Ishikawa (cell line): ENCODE data around the gene SIGLEC10.

Experiments used
- CEBPB ChIP-seq: IDR thresholded peaks from 2 replicates; pipeline ENCODE4 v1.6.1; 2012
- CREB1 ChIP-seq: IDR thresholded peaks from 2 replicates; pipeline ENCODE4 v1.6.1; 2012; ENCODE audit warnings: low read depth
- EGR1 ChIP-seq: IDR thresholded peaks from 2 replicates; pipeline ENCODE4 v1.6.1; 2012
- EP300 ChIP-seq: IDR thresholded peaks from 2 replicates; pipeline ENCODE4 v1.6.1; 2012; ENCODE audit warnings: borderline replicate concordance
- FOXM1 ChIP-seq: IDR thresholded peaks from 2 replicates; pipeline ENCODE4 v1.6.1; 2012; ENCODE audit warnings: low read depth, borderline replicate concordance
- NFIC ChIP-seq: IDR thresholded peaks from 2 replicates; pipeline ENCODE4 v1.6.1; 2012
- RAD21 ChIP-seq: IDR thresholded peaks from 2 replicates; pipeline ENCODE4 v1.6.1; 2012; ENCODE audit warnings: low read depth
- TAF1 ChIP-seq: IDR thresholded peaks from 2 replicates; pipeline ENCODE4 v1.6.1; 2012; ENCODE audit warnings: low read depth, mild to moderate bottlenecking
- TEAD4 ChIP-seq: IDR thresholded peaks from 2 replicates; pipeline ENCODE4 v1.6.1; 2012
- YY1 ChIP-seq: IDR thresholded peaks from 2 replicates; pipeline ENCODE4 v1.6.1; 2012; ENCODE audit warnings: low read depth
- ZBTB7A ChIP-seq: IDR thresholded peaks from 2 replicates; pipeline ENCODE4 v1.6.1; 2012; ENCODE audit warnings: low read depth
- TF ChIP-seq, protein P1 (sequence below): IDR thresholded peaks from 2 replicates; pipeline ENCODE4 v1.6.1; 2012
- TF ChIP-seq, protein P2 (sequence below): IDR thresholded peaks from 2 replicates; pipeline ENCODE4 v1.6.1; 2012; ENCODE audit warnings: low read depth, mild to moderate bottlenecking
- TF ChIP-seq, protein P3 (sequence below): IDR thresholded peaks from 2 replicates; pipeline ENCODE4 v1.6.1; 2012

DNA sequence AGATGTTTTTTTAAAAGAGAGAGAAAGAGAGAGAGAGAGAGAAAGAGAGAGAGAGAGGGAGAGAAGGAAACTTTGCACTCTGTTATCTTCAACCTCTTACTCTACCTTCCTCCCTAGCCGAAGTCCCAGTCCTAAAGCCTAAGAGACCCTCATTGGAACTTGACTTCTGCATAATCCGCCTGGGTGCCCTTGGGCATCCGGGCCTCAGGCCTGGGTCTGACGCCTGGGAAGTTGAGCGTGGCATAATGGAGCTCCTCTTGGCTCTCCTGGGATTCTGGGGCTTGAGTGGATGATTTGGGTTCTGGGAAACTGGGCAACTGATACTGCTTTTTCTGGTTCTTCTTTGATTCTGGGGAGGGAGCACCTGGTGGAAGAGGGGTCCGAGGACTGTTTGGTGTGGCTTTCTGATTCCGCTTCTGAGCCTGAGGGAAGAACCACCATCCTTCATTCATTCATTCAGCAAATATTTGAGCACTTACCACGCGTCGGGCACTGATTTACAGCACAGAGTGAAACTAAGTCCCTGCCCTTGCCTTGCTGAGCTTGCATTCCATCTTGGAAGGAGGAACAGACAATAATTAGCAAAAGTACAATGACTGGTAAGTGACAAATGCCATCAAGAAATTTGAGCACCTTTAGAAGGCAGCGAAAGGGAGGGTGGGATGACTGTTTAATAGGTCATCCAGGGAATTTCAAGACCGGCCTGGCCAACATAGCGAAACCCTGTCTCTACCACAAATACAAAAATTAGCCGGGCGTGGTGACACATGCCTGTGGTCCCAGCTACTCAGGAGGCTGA is 6.3 kb downstream of the SIGLEC10 start:
- TF ChIP-seq, protein P1, sequence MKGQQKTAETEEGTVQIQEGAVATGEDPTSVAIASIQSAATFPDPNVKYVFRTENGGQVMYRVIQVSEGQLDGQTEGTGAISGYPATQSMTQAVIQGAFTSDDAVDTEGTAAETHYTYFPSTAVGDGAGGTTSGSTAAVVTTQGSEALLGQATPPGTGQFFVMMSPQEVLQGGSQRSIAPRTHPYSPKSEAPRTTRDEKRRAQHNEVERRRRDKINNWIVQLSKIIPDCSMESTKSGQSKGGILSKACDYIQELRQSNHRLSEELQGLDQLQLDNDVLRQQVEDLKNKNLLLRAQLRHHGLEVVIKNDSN = no peak
- TF ChIP-seq, protein P2, sequence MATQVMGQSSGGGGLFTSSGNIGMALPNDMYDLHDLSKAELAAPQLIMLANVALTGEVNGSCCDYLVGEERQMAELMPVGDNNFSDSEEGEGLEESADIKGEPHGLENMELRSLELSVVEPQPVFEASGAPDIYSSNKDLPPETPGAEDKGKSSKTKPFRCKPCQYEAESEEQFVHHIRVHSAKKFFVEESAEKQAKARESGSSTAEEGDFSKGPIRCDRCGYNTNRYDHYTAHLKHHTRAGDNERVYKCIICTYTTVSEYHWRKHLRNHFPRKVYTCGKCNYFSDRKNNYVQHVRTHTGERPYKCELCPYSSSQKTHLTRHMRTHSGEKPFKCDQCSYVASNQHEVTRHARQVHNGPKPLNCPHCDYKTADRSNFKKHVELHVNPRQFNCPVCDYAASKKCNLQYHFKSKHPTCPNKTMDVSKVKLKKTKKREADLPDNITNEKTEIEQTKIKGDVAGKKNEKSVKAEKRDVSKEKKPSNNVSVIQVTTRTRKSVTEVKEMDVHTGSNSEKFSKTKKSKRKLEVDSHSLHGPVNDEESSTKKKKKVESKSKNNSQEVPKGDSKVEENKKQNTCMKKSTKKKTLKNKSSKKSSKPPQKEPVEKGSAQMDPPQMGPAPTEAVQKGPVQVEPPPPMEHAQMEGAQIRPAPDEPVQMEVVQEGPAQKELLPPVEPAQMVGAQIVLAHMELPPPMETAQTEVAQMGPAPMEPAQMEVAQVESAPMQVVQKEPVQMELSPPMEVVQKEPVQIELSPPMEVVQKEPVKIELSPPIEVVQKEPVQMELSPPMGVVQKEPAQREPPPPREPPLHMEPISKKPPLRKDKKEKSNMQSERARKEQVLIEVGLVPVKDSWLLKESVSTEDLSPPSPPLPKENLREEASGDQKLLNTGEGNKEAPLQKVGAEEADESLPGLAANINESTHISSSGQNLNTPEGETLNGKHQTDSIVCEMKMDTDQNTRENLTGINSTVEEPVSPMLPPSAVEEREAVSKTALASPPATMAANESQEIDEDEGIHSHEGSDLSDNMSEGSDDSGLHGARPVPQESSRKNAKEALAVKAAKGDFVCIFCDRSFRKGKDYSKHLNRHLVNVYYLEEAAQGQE = no peak
- no peak for TF ChIP-seq ZBTB7A
- TF ChIP-seq, protein P3, sequence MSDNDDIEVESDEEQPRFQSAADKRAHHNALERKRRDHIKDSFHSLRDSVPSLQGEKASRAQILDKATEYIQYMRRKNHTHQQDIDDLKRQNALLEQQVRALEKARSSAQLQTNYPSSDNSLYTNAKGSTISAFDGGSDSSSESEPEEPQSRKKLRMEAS = no peak
- no peak for TF ChIP-seq FOXM1
- no peak for TF ChIP-seq EGR1
- TF ChIP-seq TAF1 = no peak
- TF ChIP-seq TEAD4 = no peak
- no peak for TF ChIP-seq CEBPB
- TF ChIP-seq CREB1 = no peak
- TF ChIP-seq EP300 = no peak
- TF ChIP-seq RAD21 = no peak
- no peak for TF ChIP-seq YY1
- TF ChIP-seq NFIC = no peak
